ENCODE results near the gene SSNA1. TPM values are rescaled to one million over a fixed set of nuclear protein-coding genes. Genes with fewer than 3 reads are reported as not detected.

Gene SSNA1
- total RNA-seq, 3 donors from 2014 or later = 75.0 to 92.8 (median 82.7) TPM

DNA sequence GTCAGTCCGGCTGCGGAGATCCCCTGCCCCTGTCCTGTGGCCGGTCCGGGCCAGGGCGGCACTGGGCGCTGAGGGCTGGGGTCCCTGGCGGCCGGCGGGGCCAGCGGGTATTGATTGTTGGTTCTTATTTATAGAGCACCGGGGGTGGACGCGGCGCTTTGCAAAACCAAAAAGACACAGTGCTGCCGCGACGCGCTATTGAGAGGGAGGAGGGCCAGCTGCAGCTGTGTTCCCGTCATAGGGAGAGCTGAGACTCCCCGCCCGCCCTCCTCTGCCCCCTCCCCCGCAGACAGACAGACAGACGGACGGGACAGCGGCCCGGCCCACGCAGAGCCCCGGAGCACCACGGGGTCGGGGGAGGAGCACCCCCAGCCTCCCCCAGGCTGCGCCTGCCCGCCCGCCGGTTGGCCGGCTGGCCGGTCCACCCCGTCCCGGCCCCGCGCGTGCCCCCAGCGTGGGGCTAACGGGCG lies 21.2 kb upstream of the SSNA1 start:
- no peak for DNase-seq (ENCODE audit: low spot score in 2 of 2)
- intact Hi-C loops (cut with DNase I; ENCODE audit: low total_unique reads) = no loop called here
- peaks cover 30 to 35% of the 10 kb centered on the region in 2 donors for H3K4me1 ChIP-seq
- no peak overlapping the region for H3K27ac ChIP-seq
- TF ChIP-seq, protein P1, sequence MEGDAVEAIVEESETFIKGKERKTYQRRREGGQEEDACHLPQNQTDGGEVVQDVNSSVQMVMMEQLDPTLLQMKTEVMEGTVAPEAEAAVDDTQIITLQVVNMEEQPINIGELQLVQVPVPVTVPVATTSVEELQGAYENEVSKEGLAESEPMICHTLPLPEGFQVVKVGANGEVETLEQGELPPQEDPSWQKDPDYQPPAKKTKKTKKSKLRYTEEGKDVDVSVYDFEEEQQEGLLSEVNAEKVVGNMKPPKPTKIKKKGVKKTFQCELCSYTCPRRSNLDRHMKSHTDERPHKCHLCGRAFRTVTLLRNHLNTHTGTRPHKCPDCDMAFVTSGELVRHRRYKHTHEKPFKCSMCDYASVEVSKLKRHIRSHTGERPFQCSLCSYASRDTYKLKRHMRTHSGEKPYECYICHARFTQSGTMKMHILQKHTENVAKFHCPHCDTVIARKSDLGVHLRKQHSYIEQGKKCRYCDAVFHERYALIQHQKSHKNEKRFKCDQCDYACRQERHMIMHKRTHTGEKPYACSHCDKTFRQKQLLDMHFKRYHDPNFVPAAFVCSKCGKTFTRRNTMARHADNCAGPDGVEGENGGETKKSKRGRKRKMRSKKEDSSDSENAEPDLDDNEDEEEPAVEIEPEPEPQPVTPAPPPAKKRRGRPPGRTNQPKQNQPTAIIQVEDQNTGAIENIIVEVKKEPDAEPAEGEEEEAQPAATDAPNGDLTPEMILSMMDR (IDR thresholded peaks at IDR 0.05) = no peak
- no peak for TF ChIP-seq POLR2AphosphoS5 (IDR thresholded peaks at IDR 0.05)
- no peak for TF ChIP-seq POLR2A (IDR thresholded peaks at IDR 0.05)
- H3K27me3 ChIP-seq = peaks cover 32 to 80% of the 10 kb centered on the region in 2 donors
- peak overlapping the region in 2 of 3 donors; percentile 52 to 72 for H3K4me3 ChIP-seq
- no peaks in the 10 kb centered on the region for H3K36me3 ChIP-seq
- no peaks in the 10 kb centered on the region for H3K9me3 ChIP-seq

DNA sequence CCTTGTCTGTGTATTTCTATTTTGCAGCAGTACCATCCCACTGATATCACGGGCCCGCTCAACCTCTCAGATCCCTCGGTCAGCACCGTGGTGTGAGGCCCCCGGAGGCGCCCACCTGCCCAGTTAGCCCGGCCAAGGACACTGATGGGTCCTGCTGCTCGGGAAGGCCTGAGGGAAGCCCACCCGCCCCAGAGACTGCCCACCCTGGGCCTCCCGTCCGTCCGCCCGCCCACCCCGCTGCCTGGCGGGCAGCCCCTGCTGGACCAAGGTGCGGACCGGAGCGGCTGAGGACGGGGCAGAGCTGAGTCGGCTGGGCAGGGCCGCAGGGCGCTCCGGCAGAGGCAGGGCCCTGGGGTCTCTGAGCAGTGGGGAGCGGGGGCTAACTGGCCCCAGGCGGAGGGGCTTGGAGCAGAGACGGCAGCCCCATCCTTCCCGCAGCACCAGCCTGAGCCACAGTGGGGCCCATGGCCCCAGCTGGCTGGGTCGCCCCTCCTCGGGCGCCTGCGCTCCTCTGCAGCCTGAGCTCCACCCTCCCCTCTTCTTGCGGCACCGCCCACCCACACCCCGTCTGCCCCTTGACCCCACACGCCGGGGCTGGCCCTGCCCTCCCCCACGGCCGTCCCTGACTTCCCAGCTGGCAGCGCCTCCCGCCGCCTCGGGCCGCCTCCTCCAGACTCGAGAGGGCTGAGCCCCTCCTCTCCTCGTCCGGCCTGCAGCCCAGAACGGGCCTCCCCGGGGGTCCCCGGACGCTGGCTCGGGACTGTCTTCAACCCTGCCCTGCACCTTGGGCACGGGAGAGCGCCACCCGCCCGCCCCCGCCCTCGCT lies 20.5 kb upstream of the SSNA1 start:
- H3K36me3 ChIP-seq = no peaks in the 10 kb centered on the region
- peaks cover 32 to 74% of the 10 kb centered on the region in 2 donors for H3K27me3 ChIP-seq
- no peak for DNase-seq (ENCODE audit: low spot score in 2 of 2)
- H3K4me3 ChIP-seq = peak overlapping the region; percentile 15 to 72 (median 52)
- no peaks in the 10 kb centered on the region for H3K9me3 ChIP-seq
- no peak for TF ChIP-seq POLR2A (IDR thresholded peaks at IDR 0.05)
- peak overlapping the region; percentile 52 to 55 for H3K27ac ChIP-seq
- H3K4me1 ChIP-seq = peaks cover 33 to 35% of the 10 kb centered on the region in 2 donors
- intact Hi-C loops (cut with DNase I; ENCODE audit: low total_unique reads) = no loop called here

DNA sequence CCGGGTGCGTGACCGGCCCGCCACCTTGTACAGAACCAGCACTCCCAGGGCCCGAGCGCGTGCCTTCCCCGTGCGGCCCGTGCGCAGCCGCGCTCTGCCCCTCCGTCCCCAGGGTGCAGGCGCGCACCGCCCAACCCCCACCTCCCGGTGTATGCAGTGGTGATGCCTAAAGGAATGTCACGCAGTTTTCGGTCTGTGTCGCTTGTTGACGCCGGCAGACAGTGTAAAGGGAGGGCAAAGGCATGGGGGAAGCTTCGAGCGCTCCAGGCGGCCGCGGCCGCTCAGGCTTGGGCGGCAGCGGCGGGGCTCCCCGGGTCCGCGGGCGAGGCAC lies 19.9 kb upstream of the SSNA1 start:
- Histone ChIP-seq H3K9me3 (no peaks in the 10 kb centered on the region), H3K4me1 (peaks cover 31 to 38% of the 10 kb centered on the region in 2 donors), H3K4me3 (peak overlapping the region; percentile 15 to 72 (median 52)), H3K36me3 (no peaks in the 10 kb centered on the region), H3K27me3 (peaks cover 32 to 68% of the 10 kb centered on the region in 2 donors), H3K27ac (peak overlapping the region; percentile 52 to 55)
- no peak for DNase-seq (ENCODE audit: low spot score in 2 of 2)
- intact Hi-C loops (cut with DNase I; ENCODE audit: low total_unique reads) = no loop called here
- TF ChIP-seq POLR2A (IDR thresholded peaks at IDR 0.05) = no peak
- TF ChIP-seq, protein P1 (IDR thresholded peaks at IDR 0.05) = no peak
- no peak for TF ChIP-seq POLR2AphosphoS5 (IDR thresholded peaks at IDR 0.05)

DNA sequence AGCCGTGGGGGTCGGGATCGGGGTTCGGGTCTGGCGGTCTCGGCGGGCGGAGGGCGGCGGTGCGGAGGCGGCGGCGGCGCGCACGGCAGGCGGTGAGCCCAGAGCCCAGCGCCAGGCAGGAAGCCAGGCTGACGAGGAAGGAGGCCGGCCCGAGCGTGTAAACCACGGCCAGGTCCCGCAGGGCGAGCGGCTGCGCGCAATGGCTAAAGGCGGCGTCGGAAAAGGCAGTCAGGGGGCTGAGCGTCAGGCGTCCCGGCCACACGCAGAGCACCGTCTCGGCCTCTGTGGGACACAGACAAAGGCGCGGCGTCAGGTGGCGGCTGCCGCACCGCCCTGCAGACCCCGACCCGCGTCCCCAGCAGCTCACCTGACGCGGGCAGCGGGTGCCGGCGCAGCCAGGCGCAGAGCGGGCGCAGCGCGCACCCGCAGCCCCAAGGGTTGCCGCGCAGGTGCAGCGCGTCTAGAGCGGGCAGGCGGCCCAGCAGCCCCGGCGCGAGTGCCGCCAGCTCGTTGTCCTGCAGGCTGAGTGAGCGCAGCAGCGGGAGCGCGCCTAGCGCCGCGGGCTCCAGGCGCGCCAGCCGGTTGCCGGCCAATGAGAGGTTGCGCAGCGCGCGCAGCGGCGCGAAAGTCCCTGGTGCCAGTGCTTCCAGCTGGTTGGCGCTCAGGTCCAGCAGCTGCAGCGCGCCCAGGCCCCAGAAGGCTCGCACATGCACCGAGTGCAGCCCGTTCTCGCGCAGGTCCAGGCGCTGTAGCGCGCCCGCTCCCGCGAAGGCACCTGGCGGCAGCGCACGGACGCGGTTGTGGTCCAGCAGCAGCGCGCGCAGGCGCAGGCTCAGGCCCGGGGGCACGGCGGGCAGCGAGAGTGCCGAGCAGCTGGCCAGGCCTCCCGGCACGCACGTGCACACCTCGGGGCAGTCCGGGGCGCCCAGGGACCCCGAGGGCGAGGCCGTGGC lies 19.3 kb upstream of the SSNA1 start:
- Histone ChIP-seq H3K4me1 (peaks cover 31 to 40% of the 10 kb centered on the region in 2 donors), H3K9me3 (no peaks in the 10 kb centered on the region), H3K36me3 (no peaks in the 10 kb centered on the region), H3K27me3 (peaks cover 32 to 62% of the 10 kb centered on the region in 2 donors), H3K27ac (peak overlapping the region; percentile 52 to 55), H3K4me3 (peak overlapping the region; percentile 8 to 72 (median 52))
- TF ChIP-seq, protein P1 (IDR thresholded peaks at IDR 0.05) = no peak
- TF ChIP-seq POLR2AphosphoS5 (IDR thresholded peaks at IDR 0.05) (no peak), POLR2A (IDR thresholded peaks at IDR 0.05) (no peak)
- intact Hi-C loops (cut with DNase I; ENCODE audit: low total_unique reads) = no loop called here
- peak in 1 of 2 donors; percentile 74 for DNase-seq (ENCODE audit: low spot score in 2 of 2)

DNA sequence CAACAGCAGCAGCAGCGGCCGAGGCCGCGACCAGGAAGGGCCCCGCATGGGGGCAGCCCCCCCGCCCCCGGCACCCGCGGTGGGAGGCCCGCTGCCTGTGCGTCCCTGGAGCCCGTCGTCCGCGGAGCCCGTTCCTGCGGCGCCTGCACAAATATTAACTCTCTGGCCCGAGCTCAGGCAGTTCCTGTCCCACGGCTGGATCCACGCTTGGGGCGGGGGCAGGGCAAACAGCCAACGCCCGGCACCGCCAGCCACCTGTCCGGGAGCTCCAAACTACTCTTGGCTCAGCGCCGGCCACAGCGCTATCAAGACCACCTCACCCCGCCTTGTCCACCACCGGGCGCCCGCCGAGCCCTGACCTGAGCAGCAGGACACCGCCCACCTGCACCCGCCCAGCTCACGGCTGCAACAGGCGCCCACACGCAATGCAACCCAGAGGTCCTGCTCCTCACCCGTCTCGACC lies 18.5 kb upstream of the SSNA1 start, which contains the start of gene LRRC26:
LRRC26 (minus strand) TSS at position 156 of the 463 bp plus-strand sequence; CDS start at position 48, 108 bp downstream.
- TF ChIP-seq, protein P1 (IDR thresholded peaks at IDR 0.05) = no peak
- TF ChIP-seq POLR2AphosphoS5 (IDR thresholded peaks at IDR 0.05) (no peak), POLR2A (IDR thresholded peaks at IDR 0.05) (no peak)
- Histone ChIP-seq H3K36me3 (no peaks in the 10 kb centered on the region), H3K4me3 (peak within 1 kb of the TSS; percentile 8 to 72 (median 52)), H3K27me3 (peaks cover 28 to 54% of the 10 kb centered on the region in 2 donors), H3K4me1 (peaks cover 31 to 40% of the 10 kb centered on the region in 2 donors), H3K9me3 (no peaks in the 10 kb centered on the region), H3K27ac (peak within 1 kb of the TSS; percentile 52 to 81)
- intact Hi-C loops (cut with DNase I; ENCODE audit: low total_unique reads) = no loop called here
- peak in 1 of 2 donors; percentile 72 for DNase-seq (ENCODE audit: low spot score in 2 of 2)

All from breast epithelium (tissue), 4 donors.